DMS53 (cell line): ENCODE results near the gene UNC79.
"Not testable (repeated sequence)": the region's sequence is repeated elsewhere in the genome, so short reads cannot be mapped to it uniquely, and the experiment has no call there.

ENCODE experiments used
- DNase-seq: peaks from one replicate; lab custom pipeline; 2025; lab: John Stamatoyannopoulos, UW

UNC79 gene

GRCh38 chr14:93430315-93431035, at the start of gene UNC79:
Gene UNC79, plus strand, starts transcription at chr14:93430939. Its CDS starts 91 bp downstream, at chr14:93431030.
- DNase-seq: peak; percentile 56

DNA sequence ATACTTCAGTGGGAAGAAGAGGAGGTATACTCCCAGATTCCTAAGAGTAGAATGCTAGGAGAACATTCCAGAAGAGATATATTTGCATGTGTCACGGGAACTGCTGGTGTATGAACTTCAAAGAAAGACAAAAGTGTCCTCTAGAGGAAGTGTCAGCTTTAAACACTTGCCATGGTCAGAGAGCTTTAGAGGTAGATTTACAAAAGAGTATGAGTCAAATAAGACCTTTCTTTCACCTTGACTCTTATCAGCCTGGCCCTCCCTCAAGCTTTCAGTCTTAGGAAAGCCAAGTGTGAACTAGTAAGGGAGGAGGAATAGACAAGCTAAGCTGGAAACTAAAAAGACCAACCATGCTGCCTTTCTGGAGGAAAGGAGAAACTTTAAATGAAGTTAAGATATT, 49.1 kb upstream of the UNC79 start:
- DNase-seq: no peak

GRCh38 chr14:93384256-93384655, 46.5 kb upstream of the UNC79 start:
- DNase-seq: not testable (repeated sequence)

DNA sequence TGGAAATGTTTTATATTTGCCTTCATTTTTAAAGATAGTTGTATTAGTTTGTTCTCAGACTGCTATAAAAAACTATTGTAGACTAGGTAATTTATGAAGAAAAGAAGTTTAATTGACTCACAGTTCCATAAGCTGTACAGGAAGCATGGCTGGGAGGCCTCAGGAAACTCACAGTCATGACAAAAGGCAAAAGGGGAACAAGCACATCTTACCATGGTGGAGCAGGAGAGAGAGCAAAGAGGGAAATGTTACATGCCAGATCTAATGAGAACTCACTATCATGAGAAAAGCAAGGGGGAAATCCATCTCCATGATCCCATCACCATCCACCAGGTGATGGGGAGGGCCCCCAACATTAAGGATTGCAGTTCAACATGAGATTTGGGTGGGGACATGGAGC, 35.5 kb upstream of the UNC79 start:
- DNase-seq: no peak

- no peak for DNase-seq
Measured at GRCh38 chr14:93396456-93396855, 34.3 kb upstream of the UNC79 start.

- DNase-seq: no peak
Measured at GRCh38 chr14:93398491-93398890, 32.2 kb upstream of the UNC79 start.

DNA sequence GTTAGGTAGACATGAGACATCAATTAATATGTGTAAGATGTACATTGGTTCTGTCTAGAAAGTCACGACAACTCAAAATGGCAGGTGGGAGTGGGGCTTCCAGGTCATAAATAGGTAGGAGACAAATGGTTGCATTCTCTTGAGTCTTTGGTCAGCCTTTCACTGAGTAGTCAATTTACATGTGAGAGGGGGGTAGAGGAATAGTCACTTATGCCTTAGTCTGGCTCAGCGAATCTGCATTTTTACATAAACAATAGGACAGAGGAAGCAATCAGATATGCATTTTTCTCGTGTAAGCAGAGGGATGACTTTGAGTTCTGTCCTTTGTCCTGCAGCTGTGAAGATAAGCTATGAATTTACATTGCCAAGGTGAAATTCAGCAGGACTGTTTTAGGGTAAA, 27.8 kb upstream of the UNC79 start:
- DNase-seq: no peak

- DNase-seq: no peak
Measured at GRCh38 chr14:93410021-93410420, 20.7 kb upstream of the UNC79 start.

DNA sequence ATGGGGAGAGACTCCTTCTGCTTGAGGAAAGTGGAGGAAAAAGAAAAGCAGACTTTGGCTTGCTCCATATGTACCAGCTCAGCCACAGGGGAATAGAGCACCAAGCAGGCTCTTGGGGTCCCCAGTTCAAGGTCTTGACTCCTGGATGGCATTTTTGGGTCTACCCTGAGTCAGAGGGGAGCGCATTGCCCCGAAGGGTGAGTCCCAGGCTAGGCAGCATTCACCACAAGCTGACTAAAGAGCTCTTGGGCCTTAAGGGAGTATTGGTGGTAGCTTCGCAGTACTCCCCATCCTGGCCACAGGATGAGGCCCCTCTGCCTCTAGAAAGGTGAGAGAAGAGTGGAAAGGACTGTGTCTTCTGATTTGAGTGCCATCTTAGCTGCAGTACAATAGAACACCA, 19.8 kb upstream of the UNC79 start:
- no peak for DNase-seq

DNA sequence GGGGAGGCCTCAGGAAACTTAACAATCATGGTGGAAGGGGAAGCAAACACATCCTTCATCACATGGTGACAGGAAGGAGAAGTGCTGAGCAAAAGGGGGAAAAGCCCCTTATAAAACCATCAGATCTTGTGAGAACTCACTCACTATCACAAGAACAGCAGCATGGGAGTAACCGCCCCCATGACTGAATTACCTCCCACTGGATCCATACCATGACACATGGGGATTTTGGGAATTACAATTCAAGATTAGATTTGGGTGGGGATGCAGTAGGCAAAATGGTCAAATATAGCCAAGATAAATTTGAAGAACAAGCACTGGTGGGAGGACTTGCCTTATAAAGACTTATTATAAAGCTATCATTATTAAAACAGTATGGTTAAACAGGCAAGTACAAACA, 5.6 kb upstream of the UNC79 start:
- not testable (repeated sequence) for DNase-seq

DNA sequence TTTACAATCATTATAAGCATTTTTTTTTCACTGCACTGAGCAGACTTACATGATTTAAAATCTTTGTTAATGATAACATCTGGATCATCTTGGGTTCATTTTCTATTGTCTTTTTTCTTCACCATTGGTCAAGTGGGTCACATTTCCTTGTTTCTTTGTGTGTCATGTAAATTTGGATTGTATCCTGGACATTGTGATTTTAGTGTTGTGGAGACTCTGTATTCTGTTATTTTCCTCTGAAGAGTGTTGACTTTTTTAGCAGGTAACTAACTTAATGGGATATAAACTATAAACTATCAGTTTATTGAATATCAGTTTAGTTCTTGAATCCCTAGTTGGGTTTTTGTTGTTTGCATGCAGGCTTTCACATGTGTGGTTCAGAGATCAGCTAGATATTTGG, 4.0 kb upstream of the UNC79 start:
- DNase-seq: no peak

GRCh38 chr14:93431036-93431670, 414 bp downstream of the UNC79 start:
- peak; percentile 48 for DNase-seq

- DNase-seq: no peak
Measured at GRCh38 chr14:93454224-93454623, 23.5 kb downstream of the UNC79 start.

GRCh38 chr14:93456356-93456755, 25.6 kb downstream of the UNC79 start:
- no peak for DNase-seq

DNA sequence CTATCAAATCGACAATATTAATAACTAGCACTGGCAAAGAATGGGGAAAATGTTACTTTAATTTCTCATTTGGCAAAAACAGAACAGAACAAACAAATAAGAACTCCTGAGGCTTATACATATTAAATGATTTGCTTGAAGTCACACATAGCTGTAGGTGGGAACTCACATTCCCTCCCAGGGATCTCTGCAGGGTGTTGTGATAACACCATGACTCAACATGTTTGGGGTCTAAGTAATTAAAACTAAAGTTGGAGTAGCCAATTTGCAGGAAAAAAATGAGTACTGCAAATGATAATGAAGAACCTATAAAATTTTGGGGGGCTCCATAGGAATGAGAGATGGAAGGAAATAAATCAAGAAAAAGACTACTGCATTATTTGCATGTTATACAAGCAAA, 27.5 kb downstream of the UNC79 start:
- no peak for DNase-seq

DNA sequence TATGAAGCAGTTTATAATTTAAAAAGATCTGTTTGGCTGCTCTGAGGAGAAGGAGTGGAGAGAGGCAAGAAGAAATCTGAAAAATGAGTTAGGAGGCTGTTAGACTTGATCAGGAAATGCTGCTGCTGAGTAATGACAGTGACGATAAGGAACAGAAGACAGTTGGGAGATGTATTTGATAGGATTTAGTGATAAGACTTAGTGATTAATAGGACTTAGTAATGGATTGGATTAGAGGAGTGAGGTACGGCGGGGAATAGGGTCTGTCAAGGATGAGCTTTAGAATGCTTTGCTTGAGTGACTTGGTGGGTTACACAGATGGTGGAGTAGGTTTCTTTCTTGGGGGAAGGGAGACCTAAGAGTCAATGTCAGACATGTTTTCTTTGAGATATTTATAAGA, 31.7 kb downstream of the UNC79 start:
- DNase-seq: no peak

- DNase-seq: no peak
Measured at GRCh38 chr14:93464271-93464670, 33.5 kb downstream of the UNC79 start.

- DNase-seq: no peak
Measured at GRCh38 chr14:93475471-93475870, 44.7 kb downstream of the UNC79 start.

GRCh38 chr14:93476305-93476704, 45.6 kb downstream of the UNC79 start:
- no peak for DNase-seq

- not testable (repeated sequence) for DNase-seq
Measured at GRCh38 chr14:93479074-93479473, 48.3 kb downstream of the UNC79 start.

- DNase-seq: no peak
Measured at GRCh38 chr14:93480867-93481266, 50.1 kb downstream of the UNC79 start.

- no peak for DNase-seq
Measured at GRCh38 chr14:93481758-93482157, 51.0 kb downstream of the UNC79 start.

- DNase-seq: no peak
Measured at GRCh38 chr14:93490001-93490400, 59.3 kb downstream of the UNC79 start.

DNA sequence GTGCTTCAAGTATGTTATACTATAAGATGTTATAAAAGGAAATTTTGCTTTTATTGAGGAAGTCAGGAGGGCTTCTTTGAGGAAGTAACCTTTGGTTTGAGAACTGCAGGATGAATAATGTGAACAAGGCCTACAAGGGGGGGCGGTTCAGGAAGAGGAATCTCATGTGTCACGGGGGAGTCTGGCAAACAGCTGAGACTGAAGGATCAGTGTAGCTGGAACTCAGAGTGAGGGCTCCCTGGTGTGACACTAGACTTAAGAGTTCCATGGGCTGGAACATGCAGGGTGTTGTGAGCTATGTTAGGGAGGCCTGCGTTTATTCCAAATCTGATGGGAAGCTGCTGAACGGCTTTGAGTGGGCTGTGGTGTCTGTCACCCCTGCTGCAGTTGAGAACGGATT, 62.3 kb downstream of the UNC79 start:
- DNase-seq: no peak
